Measurements from ENCODE around the gene ZNF100.

ZNF100 gene

GRCh38 chr19:21697698-21698097 is 69.7 kb downstream of the ZNF100 start:
- TF ChIP-seq EZH2phosphoT487 (IDR thresholded peaks at IDR 0.05; ENCODE audit: low read depth) (no peak), CTCF (IDR thresholded peaks at IDR 0.05; ENCODE audit: low read depth, low read length) (no peak)
- Histone ChIP-seq H3K79me2 (ENCODE audit: low read length) (no peaks in the 10 kb centered on the region), H3K27me3 (ENCODE audit: low read depth, low read length) (no peaks in the 10 kb centered on the region), H3K9me3 (ENCODE audit: insufficient read depth, low read length) (peaks cover 7% of the 10 kb centered on the region; the same call in 1 of the 2 replicates), H2AFZ (ENCODE audit: low read depth, low read length) (no peak overlapping the region), H3K27ac (ENCODE audit: low read length) (no peak overlapping the region), H3K4me3 (ENCODE audit: low read length) (no peak overlapping the region), H4K20me1 (ENCODE audit: insufficient read depth, low read length) (no peaks in the 10 kb centered on the region), H3K4me2 (ENCODE audit: low read length) (no peak overlapping the region), H3K9ac (ENCODE audit: low read length) (no peak overlapping the region), H3K36me3 (replicated peaks; ENCODE audit: low read depth, low read length) (no peaks in the 10 kb centered on the region), H3K4me1 (ENCODE audit: low read length) (no peaks in the 10 kb centered on the region)

- H3K9ac ChIP-seq (ENCODE audit: low read length): no peak overlapping the region
- TF ChIP-seq EZH2phosphoT487 (IDR thresholded peaks at IDR 0.05; ENCODE audit: low read depth) (no peak), CTCF (IDR thresholded peaks at IDR 0.05; ENCODE audit: low read depth, low read length) (no peak)
- no peaks in the 10 kb centered on the region for H3K79me2 ChIP-seq (ENCODE audit: low read length)
- no peak overlapping the region for H3K4me2 ChIP-seq (ENCODE audit: low read length)
- peaks cover 7% of the 10 kb centered on the region; the same call in 1 of the 2 replicates for H3K9me3 ChIP-seq (ENCODE audit: insufficient read depth, low read length)
- H4K20me1 ChIP-seq (ENCODE audit: insufficient read depth, low read length): no peaks in the 10 kb centered on the region
- no peaks in the 10 kb centered on the region for H3K36me3 ChIP-seq (replicated peaks; ENCODE audit: low read depth, low read length)
- H3K4me3 ChIP-seq (ENCODE audit: low read length): no peak overlapping the region
- H3K27me3 ChIP-seq (ENCODE audit: low read depth, low read length): no peaks in the 10 kb centered on the region
- H3K4me1 ChIP-seq (ENCODE audit: low read length): no peaks in the 10 kb centered on the region
- H3K27ac ChIP-seq (ENCODE audit: low read length): no peak overlapping the region
- H2AFZ ChIP-seq (ENCODE audit: low read depth, low read length): no peak overlapping the region
These were observed 73.0 kb downstream of the ZNF100 start for GRCh38 chr19:21694171-21694906.

GRCh38 chr19:21693399-21693798 is 74.0 kb downstream of the ZNF100 start:
- Histone ChIP-seq H3K27me3 (ENCODE audit: low read depth, low read length) (no peaks in the 10 kb centered on the region), H3K4me3 (ENCODE audit: low read length) (no peak overlapping the region), H3K36me3 (replicated peaks; ENCODE audit: low read depth, low read length) (no peaks in the 10 kb centered on the region), H4K20me1 (ENCODE audit: insufficient read depth, low read length) (no peaks in the 10 kb centered on the region), H3K4me1 (ENCODE audit: low read length) (no peaks in the 10 kb centered on the region), H3K27ac (ENCODE audit: low read length) (no peak overlapping the region), H3K79me2 (ENCODE audit: low read length) (no peaks in the 10 kb centered on the region), H3K4me2 (ENCODE audit: low read length) (no peak overlapping the region), H3K9ac (ENCODE audit: low read length) (no peak overlapping the region), H3K9me3 (ENCODE audit: insufficient read depth, low read length) (peaks cover 7% of the 10 kb centered on the region; the same call in 1 of the 2 replicates), H2AFZ (ENCODE audit: low read depth, low read length) (no peak overlapping the region)
- TF ChIP-seq EZH2phosphoT487 (IDR thresholded peaks at IDR 0.05; ENCODE audit: low read depth) (no peak), CTCF (IDR thresholded peaks at IDR 0.05; ENCODE audit: low read depth, low read length) (no peak)

- no peak overlapping the region for H3K9ac ChIP-seq (ENCODE audit: low read length)
- H3K27ac ChIP-seq (ENCODE audit: low read length): no peak overlapping the region
- no peak overlapping the region for H3K4me3 ChIP-seq (ENCODE audit: low read length)
- TF ChIP-seq EZH2phosphoT487 (IDR thresholded peaks at IDR 0.05; ENCODE audit: low read depth) (no peak), CTCF (IDR thresholded peaks at IDR 0.05; ENCODE audit: low read depth, low read length) (no peak)
- H3K27me3 ChIP-seq (ENCODE audit: low read depth, low read length): no peaks in the 10 kb centered on the region
- no peaks in the 10 kb centered on the region for H3K79me2 ChIP-seq (ENCODE audit: low read length)
- peaks cover 7% of the 10 kb centered on the region; the same call in 1 of the 2 replicates for H3K9me3 ChIP-seq (ENCODE audit: insufficient read depth, low read length)
- no peaks in the 10 kb centered on the region for H3K36me3 ChIP-seq (replicated peaks; ENCODE audit: low read depth, low read length)
- no peaks in the 10 kb centered on the region for H3K4me1 ChIP-seq (ENCODE audit: low read length)
- H2AFZ ChIP-seq (ENCODE audit: low read depth, low read length): no peak overlapping the region
- H4K20me1 ChIP-seq (ENCODE audit: insufficient read depth, low read length): no peaks in the 10 kb centered on the region
- no peak overlapping the region for H3K4me2 ChIP-seq (ENCODE audit: low read length)
These were observed 75.7 kb downstream of the ZNF100 start for GRCh38 chr19:21691661-21692060.
